Trophoblast cell (in vitro differentiated cells and primary cell): ENCODE results near the gene SLC39A10.
"Not testable (repeated sequence)": the region's sequence is repeated elsewhere in the genome, so short reads cannot be mapped to it uniquely, and the experiment has no call there.

Experiments used
- DNase-seq, 2 donors: peaks; one replicate each; pipeline ENCODE4 v3.0.0-alpha.2; 2016
- H2AFZ ChIP-seq: 2 replicates; pipeline ENCODE4 v1.6.1; 2013; ENCODE audit warnings: low read length, moderate library complexity, mild to moderate bottlenecking; ENCODE audit not compliant: insufficient read depth, poor library complexity
- H2AK5ac ChIP-seq: 2 replicates; pipeline ENCODE4 v1.6.1; 2013; ENCODE audit warnings: mild to moderate bottlenecking, low read length
- H2BK120ac ChIP-seq: 2 replicates; pipeline ENCODE4 v1.6.1; 2013; ENCODE audit warnings: low read length, mild to moderate bottlenecking, moderate library complexity; ENCODE audit not compliant: insufficient read depth, poor library complexity
- H2BK12ac ChIP-seq: 2 replicates; pipeline ENCODE4 v1.6.1; 2013; ENCODE audit warnings: mild to moderate bottlenecking, low read length, moderate library complexity
- H2BK5ac ChIP-seq: 2 replicates; pipeline ENCODE4 v1.6.1; 2013; ENCODE audit warnings: low read length, low read depth, moderate library complexity, mild to moderate bottlenecking; ENCODE audit not compliant: poor library complexity
- H3K14ac ChIP-seq: 2 replicates; pipeline ENCODE4 v1.6.1; 2013; ENCODE audit warnings: mild to moderate bottlenecking, low read length
- H3K18ac ChIP-seq: 2 replicates; pipeline ENCODE4 v1.6.1; 2013; ENCODE audit warnings: mild to moderate bottlenecking, low read length
- H3K23ac ChIP-seq: 2 replicates; pipeline ENCODE4 v1.6.1; 2013; ENCODE audit warnings: low read length
- H3K27ac ChIP-seq: 2 replicates; pipeline ENCODE4 v1.5.1; 2013; ENCODE audit warnings: low read depth, mild to moderate bottlenecking, inconsistent platforms, low read length, moderate library complexity
- H3K27me3 ChIP-seq: 2 replicates; pipeline ENCODE4 v1.6.1; 2013; ENCODE audit warnings: inconsistent platforms, mild to moderate bottlenecking, low read length, moderate library complexity; ENCODE audit not compliant: insufficient read depth
- H3K36me3 ChIP-seq, 2 experiments: 1 replicate in 1 of 2; 2 replicates in 1 of 2; pipeline ENCODE4 v1.6.1; 2013; ENCODE audit warnings: low read length in 2 of 2, mild to moderate bottlenecking in 2 of 2, moderate library complexity in 1 of 2; ENCODE audit not compliant: insufficient read depth in 2 of 2, control insufficient read depth in 1 of 2
- H3K4ac ChIP-seq: 2 replicates; pipeline ENCODE4 v1.6.1; 2013; ENCODE audit warnings: low read depth, mild to moderate bottlenecking, low read length, moderate library complexity
- H3K4me1 ChIP-seq, 2 experiments: 1 replicate in 1 of 2; 2 replicates in 1 of 2; pipeline ENCODE4 v1.6.1; 2013; ENCODE audit warnings: low read length in 2 of 2, mild to moderate bottlenecking in 2 of 2, moderate library complexity in 1 of 2; ENCODE audit not compliant: insufficient read depth in 2 of 2, control insufficient read depth in 1 of 2
- H3K4me2 ChIP-seq: 2 replicates; pipeline ENCODE4 v1.6.1; 2013; ENCODE audit warnings: inconsistent platforms, mild to moderate bottlenecking, low read length, moderate library complexity
- H3K4me3 ChIP-seq: 2 replicates; pipeline ENCODE4 v1.5.1; 2013; ENCODE audit warnings: mild to moderate bottlenecking, low read depth, low read length, inconsistent platforms
- H3K79me1 ChIP-seq: one replicate; pipeline ENCODE4 v1.6.1; 2013; ENCODE audit warnings: low read length
- H3K79me2 ChIP-seq: 2 replicates; pipeline ENCODE4 v1.6.1; 2013; ENCODE audit warnings: low read length, mild to moderate bottlenecking; ENCODE audit not compliant: control insufficient read depth, insufficient read depth, poor library complexity
- H3K9ac ChIP-seq: 2 replicates; pipeline ENCODE4 v1.6.1; 2013; ENCODE audit warnings: mild to moderate bottlenecking, low read length
- H3K9me3 ChIP-seq: 2 replicates; pipeline ENCODE4 v1.6.1; 2013; ENCODE audit warnings: low read depth, mild to moderate bottlenecking, control low read depth, inconsistent platforms, low read length; ENCODE audit not compliant: insufficient read depth
- H4K12ac ChIP-seq: 2 replicates; pipeline ENCODE4 v1.6.1; 2013; ENCODE audit warnings: low read depth, mild to moderate bottlenecking, low read length, moderate library complexity
- H4K8ac ChIP-seq: 2 replicates; pipeline ENCODE4 v1.6.1; 2013; ENCODE audit warnings: low read depth, mild to moderate bottlenecking, low read length, moderate library complexity
- H4K91ac ChIP-seq: one replicate; pipeline ENCODE4 v1.6.1; 2013; ENCODE audit warnings: low read depth, mild to moderate bottlenecking, low read length, moderate library complexity
- WGBS: extraction: QIAGEN DNeasy Blood & Tissue Kit; methylation state at CpG from one replicate; pipeline ENCODE4 v1.1.7; 2013; ENCODE audit warnings: missing lambda C conversion rate; ENCODE audit not compliant: insufficient read length, insufficient coverage; ENCODE audit errors: extremely low coverage; 5-methylcytosine and 5-hydroxymethylcytosine counted together

The SLC39A10 gene

GRCh38 chr2:195664528-195664927 lies 7.5 kb downstream of the SLC39A10 start:
- Histone ChIP-seq H3K79me1 (no peaks in the 10 kb centered on the region), H2BK120ac (no peak overlapping the region), H4K12ac (no peak overlapping the region), H3K27ac (no peak overlapping the region), H4K91ac (no peak overlapping the region), H2BK5ac (no peak overlapping the region), H3K4me1 (no peaks in the 10 kb centered on the region), H3K79me2 (no peaks in the 10 kb centered on the region), H3K23ac (no peak overlapping the region), H3K36me3 (no peaks in the 10 kb centered on the region), H3K18ac (no peak overlapping the region), H3K27me3 (no peaks in the 10 kb centered on the region), H2AFZ (no peak overlapping the region), H4K8ac (no peak overlapping the region), H3K9me3 (no peaks in the 10 kb centered on the region), H3K14ac (no peak overlapping the region), H3K4me3 (no peak overlapping the region), H2BK12ac (no peak overlapping the region), H3K4ac (no peak overlapping the region), H3K4me2 (no peak overlapping the region), H2AK5ac (no peak overlapping the region), H3K9ac (no peak overlapping the region)
- WGBS: no CpG with 5 or more reads among the region's 1 CpG
- no peak for DNase-seq

DNA sequence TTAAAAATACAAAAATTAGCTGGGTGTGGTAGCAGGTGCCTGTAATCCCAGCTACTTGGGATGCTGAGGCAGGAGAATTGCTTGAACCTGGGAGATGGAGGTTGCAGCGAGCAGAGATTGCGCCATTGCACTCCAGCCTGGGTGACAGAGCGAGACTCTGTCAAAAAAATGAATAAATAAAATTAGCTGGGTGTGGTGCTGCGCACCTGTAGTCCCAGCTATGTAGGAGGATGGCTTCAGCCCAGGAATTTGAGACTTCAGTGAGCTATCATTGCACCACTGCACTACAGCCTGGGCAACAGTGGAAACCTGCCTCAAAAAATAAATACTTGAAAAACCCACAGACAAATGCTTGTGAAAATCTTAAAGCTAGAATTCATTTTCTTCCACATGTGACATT lies 8.1 kb downstream of the SLC39A10 start:
- H3K18ac ChIP-seq, H3K79me2 ChIP-seq, H2AK5ac ChIP-seq, H3K79me1 ChIP-seq, H3K4ac ChIP-seq, H3K36me3 ChIP-seq, H3K14ac ChIP-seq, H2AFZ ChIP-seq, H2BK5ac ChIP-seq, H3K4me2 ChIP-seq, H3K27me3 ChIP-seq, H3K9ac ChIP-seq, H4K91ac ChIP-seq, H3K9me3 ChIP-seq, H3K4me1 ChIP-seq, H2BK120ac ChIP-seq, H4K12ac ChIP-seq, H2BK12ac ChIP-seq, H3K23ac ChIP-seq, H3K27ac ChIP-seq, H4K8ac ChIP-seq, H3K4me3 ChIP-seq: not testable (repeated sequence)
- DNase-seq: peak in 1 of 2 donors; percentile 52
- WGBS: no CpG with 5 or more reads among the region's 4 CpGs

DNA sequence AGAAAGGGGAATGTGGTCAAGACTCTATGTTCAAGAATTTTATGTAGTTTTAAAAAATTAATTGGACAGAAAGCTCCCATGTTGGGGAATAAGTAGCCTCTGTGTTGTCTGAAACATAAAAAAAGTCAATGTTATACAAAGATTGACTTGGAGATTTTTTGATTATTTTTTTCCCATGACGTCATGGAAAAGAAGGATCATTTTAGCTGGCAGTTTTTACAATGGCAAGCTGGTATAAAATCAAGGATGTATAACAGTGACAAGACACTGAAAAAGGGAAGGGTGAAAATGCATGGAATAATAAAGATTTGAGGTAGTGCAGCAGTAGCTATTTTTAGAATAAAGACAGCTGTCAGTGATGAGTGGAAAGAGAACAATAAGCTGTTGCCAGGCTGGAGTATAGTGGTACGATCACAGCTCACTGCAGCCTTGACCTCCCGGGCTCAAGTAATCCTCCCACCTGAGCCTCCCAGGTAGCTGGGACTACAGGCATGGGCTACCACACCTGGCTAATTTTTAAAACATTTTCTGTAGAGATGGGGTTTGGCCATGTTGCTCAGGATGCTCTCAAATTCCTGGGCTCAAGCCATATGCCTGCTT lies 9.2 kb downstream of the SLC39A10 start:
- Histone ChIP-seq H3K9me3 (no peaks in the 10 kb centered on the region), H3K36me3 (no peaks in the 10 kb centered on the region), H4K8ac (no peak overlapping the region), H3K9ac (no peak overlapping the region), H4K12ac (no peak overlapping the region), H3K27ac (no peak overlapping the region), H4K91ac (no peak overlapping the region), H2AFZ (peak overlapping the region; percentile 41), H2AK5ac (no peak overlapping the region), H3K18ac (no peak overlapping the region), H3K79me1 (no peaks in the 10 kb centered on the region), H3K79me2 (peaks cover 3% of the 10 kb centered on the region), H3K4me1 (no peaks in the 10 kb centered on the region), H2BK12ac (no peak overlapping the region), H2BK120ac (no peak overlapping the region), H3K14ac (no peak overlapping the region), H3K23ac (no peak overlapping the region), H3K4ac (no peak overlapping the region), H3K4me2 (no peak overlapping the region), H3K27me3 (no peaks in the 10 kb centered on the region), H3K4me3 (no peak overlapping the region), H2BK5ac (no peak overlapping the region)
- no CpG with 5 or more reads among the region's 3 CpGs for WGBS
- DNase-seq: no peak

DNA sequence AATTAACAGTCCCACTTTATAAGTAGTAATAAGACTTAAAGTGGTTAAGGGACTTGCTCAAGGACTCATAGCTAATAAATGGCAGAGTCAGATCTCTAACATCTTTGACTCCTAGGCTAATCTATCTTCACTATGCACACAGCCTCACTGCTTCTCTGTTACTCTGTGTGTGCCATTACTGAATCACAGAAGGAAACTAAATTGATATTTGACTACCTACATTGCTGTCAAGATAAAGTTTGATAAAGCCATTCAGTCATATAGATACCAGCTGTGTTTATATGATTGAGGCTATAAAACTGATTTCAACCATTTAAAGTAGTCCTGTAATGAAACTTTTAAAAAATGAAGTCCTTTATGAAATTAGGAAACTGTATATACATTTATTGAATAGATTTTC lies 10.9 kb downstream of the SLC39A10 start:
- H4K12ac ChIP-seq: no peak overlapping the region
- H3K79me1 ChIP-seq: no peaks in the 10 kb centered on the region
- no peak overlapping the region for H2AK5ac ChIP-seq
- H4K8ac ChIP-seq: no peak overlapping the region
- no peak overlapping the region for H2BK120ac ChIP-seq
- H3K36me3 ChIP-seq: peaks cover 0 to 2% of the 10 kb centered on the region in 2 experiments
- H3K14ac ChIP-seq: no peak overlapping the region
- no peak overlapping the region for H2BK12ac ChIP-seq
- no peak overlapping the region for H3K23ac ChIP-seq
- no peak overlapping the region for H3K4me3 ChIP-seq
- no peak overlapping the region for H3K4me2 ChIP-seq
- H3K9ac ChIP-seq: no peak overlapping the region
- no peaks in the 10 kb centered on the region for H3K4me1 ChIP-seq
- H3K27ac ChIP-seq: no peak overlapping the region
- no peak overlapping the region for H3K4ac ChIP-seq
- no peak for DNase-seq
- H3K18ac ChIP-seq: no peak overlapping the region
- H2AFZ ChIP-seq: no peak overlapping the region
- H3K9me3 ChIP-seq: no peaks in the 10 kb centered on the region
- no peak overlapping the region for H2BK5ac ChIP-seq
- H4K91ac ChIP-seq: no peak overlapping the region
- peaks cover 3% of the 10 kb centered on the region for H3K79me2 ChIP-seq
- no peaks in the 10 kb centered on the region for H3K27me3 ChIP-seq
